ENCODE measurements around the gene ELMO1.
A peak's percentile ranks its signal among the peaks of the same experiment; 100 is the strongest.

ELMO1 gene

GRCh38 chr7:36961693-36962092 is 487.0 kb downstream of the ELMO1 start:
- DNase-seq = no peak

DNA sequence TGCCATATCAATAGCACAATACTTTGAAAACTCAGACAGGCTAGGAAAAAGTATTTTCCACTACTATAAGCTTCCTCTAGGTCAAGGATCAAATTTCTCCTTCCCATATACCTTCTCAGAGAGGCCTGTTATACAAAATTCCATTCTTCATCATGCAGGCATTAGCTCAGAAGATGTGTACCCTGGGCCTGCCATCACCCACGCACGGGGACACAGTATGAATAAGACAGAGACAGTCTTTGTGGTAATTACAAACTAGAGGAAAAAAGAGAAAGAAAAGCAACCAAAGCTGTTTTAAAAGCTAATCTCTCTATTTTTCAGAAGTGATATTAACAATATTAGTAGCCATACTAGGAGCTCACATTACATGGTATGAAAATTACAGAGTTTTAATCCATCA is 487.6 kb downstream of the ELMO1 start:
- no peak for DNase-seq

- no peak for DNase-seq
Measured at GRCh38 chr7:36960105-36960504, 488.6 kb downstream of the ELMO1 start.

DNA sequence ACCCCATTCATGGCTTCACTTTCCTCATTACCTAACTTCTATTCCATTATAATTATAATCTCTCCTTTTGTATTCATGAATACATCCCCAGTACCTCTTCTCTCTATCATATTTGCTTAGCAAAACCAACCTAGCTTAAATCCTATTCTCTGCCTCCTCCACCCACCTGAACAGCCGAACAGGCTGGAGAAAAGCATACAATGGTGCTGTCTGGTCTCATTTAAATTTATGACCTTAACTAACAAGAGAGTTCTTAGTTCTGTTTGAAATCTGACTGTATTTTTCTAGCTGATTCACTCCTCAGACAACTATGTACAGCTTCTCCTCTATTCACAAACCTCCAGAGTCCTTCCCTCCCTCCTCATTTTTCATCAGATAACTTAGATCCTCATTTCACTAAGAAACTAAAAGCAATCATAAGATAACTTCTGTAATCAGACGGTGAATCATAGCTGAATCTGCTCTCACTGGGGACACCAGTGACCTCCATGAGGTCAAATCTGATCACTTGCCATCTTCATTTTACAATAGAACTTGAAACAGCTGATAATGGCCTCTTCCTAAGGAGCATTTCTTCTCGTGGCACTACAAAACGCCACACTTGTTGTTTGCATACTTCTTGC is 490.4 kb downstream of the ELMO1 start:
- no peak for DNase-seq

DNA sequence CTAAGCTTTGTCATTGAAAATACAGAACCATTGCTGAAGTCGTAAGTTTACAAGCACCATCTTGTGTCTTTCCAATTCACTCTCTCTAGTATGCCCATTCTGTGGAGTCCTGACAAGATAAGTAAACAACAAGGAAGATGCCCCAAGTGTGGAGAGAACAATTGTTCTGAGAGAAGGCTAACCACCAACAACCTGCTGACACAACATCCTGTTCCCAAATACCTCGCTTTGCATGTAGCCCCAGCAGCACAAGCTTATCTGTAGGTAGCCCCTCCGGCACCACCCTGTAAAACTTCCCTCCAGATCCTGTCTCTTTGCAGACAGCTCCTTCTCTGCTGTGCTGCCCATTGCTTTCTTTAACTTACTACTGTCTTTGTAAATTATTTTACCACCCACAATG is 491.0 kb downstream of the ELMO1 start:
- no peak for DNase-seq

DNA sequence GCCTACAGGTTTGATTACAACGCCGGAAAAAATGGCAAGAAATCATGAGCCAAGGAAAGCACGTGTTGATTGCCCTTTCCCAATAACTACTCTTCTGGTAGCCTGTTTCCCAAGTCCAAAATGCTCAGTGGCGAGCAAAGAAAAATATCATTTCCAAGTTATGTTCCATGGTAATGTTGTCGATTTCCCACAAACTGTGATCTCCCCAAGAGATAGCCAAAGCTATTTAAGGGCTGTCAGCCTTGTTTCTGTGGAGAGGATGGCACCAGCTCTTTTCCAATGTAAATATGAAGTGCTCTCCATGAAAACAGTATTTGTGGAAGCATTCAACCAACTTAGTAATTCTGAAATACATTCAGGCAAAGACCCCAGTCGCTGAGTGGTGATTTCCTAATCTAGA is 491.9 kb downstream of the ELMO1 start:
- DNase-seq = no peak

GRCh38 chr7:36955456-36956129 is 493.1 kb downstream of the ELMO1 start:
- no peak for DNase-seq

- no peak for DNase-seq
Measured at GRCh38 chr7:36951257-36951697, 497.4 kb downstream of the ELMO1 start.

GRCh38 chr7:36949711-36950600 is 498.7 kb downstream of the ELMO1 start:
- DNase-seq = peak; percentile 18

- DNase-seq = no peak
Measured at GRCh38 chr7:36946401-36946739, 502.3 kb downstream of the ELMO1 start.

GRCh38 chr7:36945612-36946400 is 502.9 kb downstream of the ELMO1 start:
- DNase-seq = no peak

DNA sequence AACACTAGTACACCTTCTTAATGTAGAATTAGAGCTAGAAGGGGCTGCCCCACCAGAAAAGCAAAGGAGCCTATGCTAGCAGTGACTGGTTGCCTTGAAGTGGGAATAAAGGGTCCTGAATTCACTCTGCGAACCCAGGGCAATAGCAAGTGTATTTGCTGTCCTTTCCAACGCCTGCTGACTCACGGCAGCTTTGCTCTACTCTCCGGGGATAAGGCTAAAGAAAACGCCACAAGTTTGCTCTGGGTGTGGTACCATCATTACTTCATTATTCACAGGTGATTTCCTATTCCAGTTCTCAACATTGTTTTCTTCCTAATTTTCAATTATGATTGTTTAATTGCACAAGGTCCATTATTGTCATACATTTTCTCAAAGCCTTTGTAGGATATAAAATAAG is 503.8 kb downstream of the ELMO1 start:
- no peak for DNase-seq

- no peak for DNase-seq
Measured at GRCh38 chr7:36943591-36944435, 504.9 kb downstream of the ELMO1 start.

- DNase-seq = no peak
Measured at GRCh38 chr7:36942955-36943354, 505.7 kb downstream of the ELMO1 start.

- DNase-seq = no peak
Measured at GRCh38 chr7:36942541-36942940, 506.1 kb downstream of the ELMO1 start.

- no peak for DNase-seq
Measured at GRCh38 chr7:36942025-36942424, 506.6 kb downstream of the ELMO1 start.

GRCh38 chr7:36941359-36941758 is 507.3 kb downstream of the ELMO1 start:
- DNase-seq = no peak

GRCh38 chr7:36939816-36940215 is 508.8 kb downstream of the ELMO1 start:
- no peak for DNase-seq

DNA sequence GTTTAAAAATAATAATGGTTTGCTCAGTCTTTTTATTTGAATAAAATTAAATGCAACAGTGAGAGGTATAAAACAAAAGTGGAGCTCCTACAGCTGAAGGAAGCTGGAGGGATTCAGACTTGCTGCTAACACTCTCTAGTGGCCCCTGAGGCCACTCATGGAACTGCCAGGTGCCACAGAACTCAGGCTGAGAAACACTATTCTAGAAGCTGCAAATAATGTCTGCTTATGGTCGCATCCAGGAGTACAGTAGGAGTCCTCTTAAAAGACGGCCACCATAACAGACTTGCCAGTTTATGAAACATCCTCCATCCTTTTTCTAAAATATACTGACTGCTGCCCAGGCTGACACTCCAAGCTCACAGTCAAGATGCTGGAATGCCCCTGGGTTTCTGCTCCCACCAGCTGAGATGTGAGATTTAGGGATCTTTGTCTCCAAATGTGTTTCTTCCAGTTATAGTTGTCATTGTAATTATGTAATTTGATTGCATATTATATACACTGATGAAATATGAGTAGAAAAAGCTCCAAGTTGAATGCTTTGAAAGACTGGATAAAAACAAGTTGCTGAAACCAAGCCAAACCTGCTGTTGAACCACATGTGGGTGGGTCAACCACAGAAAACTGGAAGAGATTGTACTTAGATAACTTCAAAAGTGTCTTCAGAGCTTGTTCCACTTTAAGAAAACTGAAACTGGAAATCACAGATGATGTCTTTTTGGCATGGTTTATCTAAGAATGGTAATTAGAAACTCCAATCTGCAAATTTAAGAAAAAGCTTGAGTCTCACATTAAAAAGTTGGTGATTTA is 510.7 kb downstream of the ELMO1 start:
- DNase-seq = no peak

DNA sequence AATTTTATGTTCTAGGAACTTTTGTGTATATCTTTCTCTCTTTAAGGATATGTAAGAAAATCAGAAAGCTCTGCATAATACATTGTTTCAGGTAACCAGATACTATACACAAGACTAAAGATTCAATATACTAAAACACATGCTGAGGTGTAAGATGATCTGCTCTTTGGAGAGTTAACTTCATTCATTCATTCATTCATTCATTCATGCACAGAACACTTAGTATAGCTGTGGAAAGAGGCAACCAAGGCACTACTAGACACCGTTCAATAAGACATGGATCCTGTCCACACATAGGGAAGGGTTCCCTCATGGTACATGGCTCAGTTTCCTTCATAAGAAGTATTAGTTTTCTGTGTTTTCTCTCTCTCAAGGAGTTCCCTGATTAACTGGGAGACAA is 516.8 kb downstream of the ELMO1 start:
- no peak for DNase-seq

DNA sequence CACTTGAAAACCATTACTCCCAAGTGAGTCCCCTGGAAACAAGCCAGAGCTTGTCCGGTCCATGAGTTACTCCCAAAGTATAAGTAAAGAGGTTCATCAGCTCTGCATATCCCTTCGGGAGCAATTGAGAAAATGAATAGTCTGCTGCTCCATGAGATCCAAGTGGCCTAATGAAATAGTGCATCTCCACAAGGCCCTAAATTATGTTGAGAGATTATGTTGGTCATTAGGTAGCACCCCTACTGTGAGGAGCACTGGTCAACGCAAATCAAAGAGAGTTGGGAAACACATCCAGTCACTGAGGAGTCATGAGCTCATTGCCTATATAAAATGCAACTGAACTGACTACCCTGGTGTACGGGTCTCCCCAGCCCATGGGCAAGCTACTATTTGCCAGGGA is 518.9 kb downstream of the ELMO1 start:
- no peak for DNase-seq

All from midbrain (tissue), 1 donor.